Fibroblast of the aortic adventitia (primary cell): ENCODE measurements around the gene SEMA4G. TPM values are rescaled to one million over a fixed set of nuclear protein-coding genes. Genes with fewer than 3 reads are reported as not detected.

ENCODE experiments used
- DNase-seq: peaks from one replicate; pipeline ENCODE4 v3.0.0-alpha.2; 2010; ENCODE audit warnings: low read depth
- H3K4me3 ChIP-seq: 2 replicates; pipeline ENCODE4 v1.5.1; 2011; ENCODE audit warnings: low read depth, mild to moderate bottlenecking, control low read depth, low read length, moderate library complexity
- small RNA-seq: library from RNA; depleted of rRNA; stranded (forward); fragments of <200 nt; gene quantifications from one replicate; pipeline ENCODE3, GENCODE V24; 2012
- total RNA-seq: library from RNA; depleted of rRNA; stranded (reverse); fragments of >200 nt; gene quantifications from 2 replicates; pipeline ENCODE4 v1.2.3, GENCODE V29; 2012; ENCODE audit warnings: low replicate concordance
- TF ChIP-seq, protein P1 (sequence below): IDR thresholded peaks from 2 replicates; pipeline ENCODE4 v1.5.1; 2011; ENCODE audit warnings: mild to moderate bottlenecking, low read length, control low read depth, inconsistent platforms; ENCODE audit not compliant: insufficient read depth

The SEMA4G gene
- total RNA-seq, 1 donor = 0.81 TPM

DNA sequence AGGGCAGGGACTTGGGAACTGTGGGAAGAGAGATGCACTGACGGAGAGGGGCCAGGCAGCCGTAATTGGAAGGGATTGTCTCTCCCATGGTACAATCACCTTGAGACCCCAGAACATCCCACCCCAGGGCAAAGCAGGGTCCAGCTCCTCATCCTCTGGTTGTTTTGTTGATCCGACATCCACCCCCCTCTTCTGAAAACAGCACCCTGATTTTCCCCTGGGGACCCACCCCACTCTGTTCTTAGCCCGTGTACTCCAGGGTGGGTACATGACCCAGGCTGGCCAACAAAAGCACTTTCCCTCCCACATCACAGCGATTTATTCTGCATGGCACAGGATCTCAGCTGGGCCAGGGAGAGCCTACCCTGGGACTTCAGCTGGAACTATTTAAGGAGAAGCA lies 47.5 kb downstream of the SEMA4G start:
- no peak overlapping the region for H3K4me3 ChIP-seq
- TF ChIP-seq, protein P1, sequence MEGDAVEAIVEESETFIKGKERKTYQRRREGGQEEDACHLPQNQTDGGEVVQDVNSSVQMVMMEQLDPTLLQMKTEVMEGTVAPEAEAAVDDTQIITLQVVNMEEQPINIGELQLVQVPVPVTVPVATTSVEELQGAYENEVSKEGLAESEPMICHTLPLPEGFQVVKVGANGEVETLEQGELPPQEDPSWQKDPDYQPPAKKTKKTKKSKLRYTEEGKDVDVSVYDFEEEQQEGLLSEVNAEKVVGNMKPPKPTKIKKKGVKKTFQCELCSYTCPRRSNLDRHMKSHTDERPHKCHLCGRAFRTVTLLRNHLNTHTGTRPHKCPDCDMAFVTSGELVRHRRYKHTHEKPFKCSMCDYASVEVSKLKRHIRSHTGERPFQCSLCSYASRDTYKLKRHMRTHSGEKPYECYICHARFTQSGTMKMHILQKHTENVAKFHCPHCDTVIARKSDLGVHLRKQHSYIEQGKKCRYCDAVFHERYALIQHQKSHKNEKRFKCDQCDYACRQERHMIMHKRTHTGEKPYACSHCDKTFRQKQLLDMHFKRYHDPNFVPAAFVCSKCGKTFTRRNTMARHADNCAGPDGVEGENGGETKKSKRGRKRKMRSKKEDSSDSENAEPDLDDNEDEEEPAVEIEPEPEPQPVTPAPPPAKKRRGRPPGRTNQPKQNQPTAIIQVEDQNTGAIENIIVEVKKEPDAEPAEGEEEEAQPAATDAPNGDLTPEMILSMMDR = no peak
- DNase-seq = no peak

DNA sequence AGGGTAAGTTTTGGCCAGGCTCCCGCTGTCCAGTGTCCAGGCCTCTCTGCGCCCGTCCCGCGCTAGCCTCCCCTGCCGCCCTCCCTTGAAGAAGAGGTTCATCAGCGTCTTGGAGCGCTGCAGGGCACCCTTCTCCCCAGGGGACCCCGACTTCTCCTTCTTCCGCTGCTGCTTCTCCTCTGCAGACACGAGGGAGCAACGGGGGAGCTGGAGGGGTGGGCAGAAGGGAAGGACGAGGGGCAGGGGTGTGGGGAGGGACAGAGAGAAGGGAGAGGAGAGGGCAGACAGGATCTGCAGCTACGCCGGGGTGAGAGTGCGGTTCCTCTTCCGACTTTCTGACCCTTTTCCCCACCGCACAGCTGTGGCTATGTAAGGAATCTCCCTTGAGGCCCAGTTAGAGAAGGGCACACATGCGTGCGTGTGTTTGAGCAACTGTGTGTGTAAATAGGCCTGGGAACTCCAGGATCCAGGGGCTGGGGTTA lies 48.9 kb downstream of the SEMA4G start:
- H3K4me3 ChIP-seq = no peak overlapping the region
- TF ChIP-seq, protein P1 = no peak
- no peak for DNase-seq

DNA sequence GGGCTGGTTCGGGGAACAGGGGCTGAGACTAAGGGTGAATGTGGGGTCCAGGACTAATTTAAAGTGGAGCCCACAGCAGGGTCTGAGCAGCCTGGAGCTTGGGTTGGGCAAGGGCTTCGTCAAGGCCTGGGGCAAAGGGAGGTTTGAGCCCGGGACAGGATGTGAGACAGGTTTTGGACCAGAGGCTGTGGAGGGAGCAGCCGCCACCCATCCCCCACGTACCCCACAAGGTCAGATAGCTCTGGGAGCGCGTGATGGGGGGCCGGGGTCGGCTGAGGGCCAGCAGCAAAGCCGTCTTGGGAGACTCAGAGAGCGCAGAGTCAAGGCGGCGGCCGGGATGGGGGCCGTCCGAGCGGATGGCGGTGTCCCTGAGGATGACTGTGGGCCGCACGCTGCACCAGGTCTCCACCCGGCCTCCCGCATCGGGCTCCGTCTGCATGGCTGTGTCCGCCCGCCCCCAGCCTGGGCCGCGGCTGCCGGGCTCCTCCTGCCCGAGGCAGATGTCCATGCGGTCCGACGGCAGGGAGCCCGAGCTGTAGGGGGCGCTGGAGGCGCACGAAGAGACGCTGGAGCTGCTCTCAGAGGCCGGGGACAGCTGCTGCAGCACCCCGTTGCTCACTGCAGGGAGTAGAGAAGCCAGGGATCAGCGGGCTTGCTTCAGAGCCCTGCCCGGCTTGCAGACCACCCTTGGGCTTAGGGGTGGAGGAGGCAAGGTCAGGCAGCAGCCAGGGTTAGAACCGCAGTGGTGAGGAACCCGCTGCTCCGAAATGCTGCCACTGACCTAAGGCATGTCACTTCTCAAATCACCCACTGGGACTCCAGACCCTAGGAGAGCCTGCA lies 49.5 kb downstream of the SEMA4G start:
- TF ChIP-seq, protein P1 = peak; percentile 81
- peak; percentile 74 for DNase-seq
- H3K4me3 ChIP-seq = no peak overlapping the region

Small RNAs within 50 kb of the gene (small RNA-seq; reads per million reads assigned to genes)
- gene MIR608 = not detected

Other genes starting within 250 kb of the SEMA4G start
- gene PAX2, start 223.9 kb upstream of the SEMA4G start, total RNA-seq = not detected in 2 replicates
- 34.8 and 62.8 TPM in 2 replicates for gene SLF2, start 56.5 kb upstream of the SEMA4G start, total RNA-seq
- gene MRPL43, start 18.0 kb downstream of the SEMA4G start, total RNA-seq = 27.8 and 38.2 TPM in 2 replicates
- gene TWNK, start 18.0 kb downstream of the SEMA4G start, total RNA-seq = 4.1 and 4.8 TPM in 2 replicates
- gene LZTS2, start 30.3 kb downstream of the SEMA4G start, total RNA-seq = 91.7 and 175 TPM in 2 replicates
- gene PDZD7, start 61.6 kb downstream of the SEMA4G start, total RNA-seq = 0.16 and 0.27 TPM in 2 replicates
- gene SFXN3, start 61.7 kb downstream of the SEMA4G start, total RNA-seq = 56.6 and 83.2 TPM in 2 replicates
- 62.4 and 71.5 TPM in 2 replicates for gene KAZALD1, start 92.5 kb downstream of the SEMA4G start, total RNA-seq
- gene TLX1, start 161.8 kb downstream of the SEMA4G start, total RNA-seq = 0.16 TPM in 1 of 2 replicates, not detected in the other